GM18511 (cell line): Measurements from ENCODE around the gene BEND4.
"Not testable (repeated sequence)": the region's sequence is repeated elsewhere in the genome, so short reads cannot be mapped to it uniquely, and the experiment has no call there.

Source experiments
- ATAC-seq: cut with Tn5 transposase; IDR thresholded peaks from one replicate; pipeline ENCODE4 v1.9.1; 2021; ENCODE audit warnings: mild to moderate bottlenecking, moderate library complexity; ENCODE audit not compliant: unreplicated experiment

The BEND4 gene

DNA sequence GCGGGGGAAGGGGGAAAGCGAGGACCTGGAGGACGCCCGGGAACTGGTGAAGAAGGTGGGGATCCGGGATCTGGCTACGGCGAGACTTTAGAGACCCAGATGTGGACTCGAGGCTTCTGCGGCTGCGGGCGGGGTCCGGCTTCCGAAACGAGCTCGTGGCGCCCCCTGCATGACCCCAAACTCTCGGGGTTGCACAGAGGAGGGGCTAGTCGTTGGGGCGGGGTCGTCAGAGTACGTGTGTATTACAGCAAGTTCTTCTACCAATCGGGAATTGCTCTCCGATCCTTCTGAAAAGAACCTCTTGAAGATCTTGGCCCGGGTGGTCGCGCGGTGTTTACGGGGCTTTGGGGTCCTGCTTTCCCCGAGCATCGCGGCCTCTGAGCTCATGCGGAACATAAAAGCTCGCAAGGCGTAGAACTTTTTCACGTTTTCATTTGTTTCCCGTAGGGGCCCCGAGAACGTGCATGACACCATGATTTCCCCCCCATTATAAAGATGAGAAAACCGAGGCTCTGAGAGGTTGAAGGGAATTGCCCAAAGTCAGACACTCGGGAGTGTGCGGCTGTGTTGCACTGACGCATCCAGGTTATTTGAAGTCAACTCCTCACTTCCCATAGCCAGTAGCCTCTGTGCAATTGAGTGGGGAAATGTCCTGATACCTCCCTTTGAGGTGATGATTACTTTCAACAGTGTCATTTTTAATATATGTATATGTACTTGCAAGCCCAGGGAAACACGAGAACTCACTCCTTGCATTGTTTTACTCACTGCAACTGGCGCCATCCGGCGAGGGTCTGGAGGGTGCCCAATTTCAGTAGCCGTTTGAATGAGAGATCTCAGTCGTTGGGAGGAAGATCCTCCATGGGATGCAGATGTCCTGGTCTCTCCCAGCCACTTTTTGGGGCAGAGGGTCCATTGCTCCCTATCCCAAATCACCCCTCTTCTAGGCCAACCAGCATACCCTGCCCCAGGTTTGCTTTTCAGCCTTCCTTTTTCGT is at the start of gene BEND4:
TSS of gene BEND4 (minus strand) at position 149 of the 998 bp plus-strand sequence. CDS start 512 bp downstream, outside the sequence.
- ATAC-seq = peak; percentile 36

- no peak for ATAC-seq
Observed at GRCh38 chr4:42197341-42197740, 44.9 kb upstream of the BEND4 start.

DNA sequence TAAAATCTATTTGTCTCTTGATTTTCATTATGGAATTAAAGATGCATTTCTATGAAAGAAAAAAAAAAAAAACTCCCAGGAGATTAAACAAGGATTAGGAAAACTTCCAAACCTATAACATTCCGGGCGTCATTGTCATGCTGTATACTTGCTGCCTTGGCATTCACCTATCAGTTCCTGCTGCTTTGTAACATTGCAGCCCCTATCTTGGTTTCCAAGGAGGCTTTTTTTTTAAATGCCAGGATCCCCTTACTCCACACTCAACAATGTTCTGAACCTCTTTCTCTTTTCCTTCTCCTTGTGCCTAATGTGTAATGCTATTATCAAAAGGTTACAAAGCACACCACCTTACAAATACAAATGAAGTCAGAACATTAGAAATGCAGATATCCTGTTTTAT is 20.5 kb upstream of the BEND4 start:
- no peak for ATAC-seq

DNA sequence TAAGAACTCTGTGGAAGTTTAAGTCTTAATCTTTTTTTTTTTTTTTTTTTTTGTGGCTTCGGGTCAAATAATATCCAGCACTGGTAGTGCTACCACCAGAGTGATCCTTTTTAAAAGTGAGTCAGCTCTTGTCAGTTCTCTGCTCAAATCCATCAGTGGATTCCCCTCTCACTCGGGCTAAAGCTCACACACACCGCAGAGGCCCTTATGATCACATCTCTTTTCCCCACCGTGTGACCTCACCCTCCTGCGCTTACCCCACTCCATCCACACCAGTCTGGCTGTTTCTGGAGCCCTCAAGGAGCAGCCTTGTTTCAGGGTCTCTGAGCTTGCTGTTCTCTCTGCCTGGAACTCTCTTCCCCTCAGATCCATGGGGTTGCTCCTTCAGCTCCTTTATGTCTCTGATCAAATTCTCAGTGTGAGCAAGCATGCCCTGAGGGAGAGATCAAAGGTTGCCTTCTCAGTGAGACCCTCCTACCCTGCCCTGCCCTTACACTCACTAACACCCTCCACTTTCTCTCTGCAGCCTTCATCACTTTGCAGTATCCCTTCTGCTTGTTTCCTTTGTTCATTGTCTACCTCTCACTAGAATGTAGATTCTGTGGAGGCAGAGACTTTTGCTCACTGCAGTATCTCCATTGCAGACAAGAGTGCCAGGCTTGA is 19.8 kb upstream of the BEND4 start:
- ATAC-seq = no peak

DNA sequence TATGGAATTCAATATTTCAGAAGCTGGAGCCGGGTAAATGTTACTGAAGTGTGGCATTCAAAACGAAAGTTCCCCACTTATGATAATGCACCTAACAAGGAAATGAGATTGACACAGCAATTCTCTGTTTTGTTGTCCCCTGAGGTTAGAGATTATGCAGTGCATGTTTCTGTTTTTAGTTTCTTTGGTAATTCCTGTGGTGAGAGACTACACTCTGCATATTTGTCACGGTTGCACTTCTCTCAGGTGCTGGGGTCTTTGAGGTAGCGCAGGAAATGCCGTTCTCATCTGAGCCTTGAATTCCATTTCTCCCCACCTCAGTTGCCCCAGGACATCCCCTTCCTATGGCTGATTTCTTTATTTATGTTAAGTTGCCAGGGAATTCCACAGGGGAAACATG is 15.3 kb upstream of the BEND4 start:
- peak; percentile 100 for ATAC-seq

DNA sequence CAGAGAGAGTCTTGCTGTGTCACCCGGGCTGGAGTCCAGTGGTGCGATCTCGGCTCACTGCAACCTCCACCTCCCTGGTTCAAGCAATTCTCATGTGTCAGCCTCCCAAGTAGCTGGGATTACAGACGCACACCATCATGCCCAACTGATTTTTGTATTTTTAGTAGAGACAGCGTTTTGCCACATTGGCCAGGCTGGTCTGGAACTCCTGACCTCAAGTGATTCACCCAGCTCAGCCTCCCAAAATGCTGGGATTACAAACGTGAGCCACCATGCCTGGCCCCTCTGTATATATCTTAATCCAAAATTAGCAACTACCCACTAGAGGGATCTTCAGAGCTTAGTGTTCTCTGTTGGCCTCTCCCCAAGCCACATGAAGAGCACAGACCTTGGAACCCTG is 13.7 kb upstream of the BEND4 start:
- ATAC-seq = not testable (repeated sequence)

DNA sequence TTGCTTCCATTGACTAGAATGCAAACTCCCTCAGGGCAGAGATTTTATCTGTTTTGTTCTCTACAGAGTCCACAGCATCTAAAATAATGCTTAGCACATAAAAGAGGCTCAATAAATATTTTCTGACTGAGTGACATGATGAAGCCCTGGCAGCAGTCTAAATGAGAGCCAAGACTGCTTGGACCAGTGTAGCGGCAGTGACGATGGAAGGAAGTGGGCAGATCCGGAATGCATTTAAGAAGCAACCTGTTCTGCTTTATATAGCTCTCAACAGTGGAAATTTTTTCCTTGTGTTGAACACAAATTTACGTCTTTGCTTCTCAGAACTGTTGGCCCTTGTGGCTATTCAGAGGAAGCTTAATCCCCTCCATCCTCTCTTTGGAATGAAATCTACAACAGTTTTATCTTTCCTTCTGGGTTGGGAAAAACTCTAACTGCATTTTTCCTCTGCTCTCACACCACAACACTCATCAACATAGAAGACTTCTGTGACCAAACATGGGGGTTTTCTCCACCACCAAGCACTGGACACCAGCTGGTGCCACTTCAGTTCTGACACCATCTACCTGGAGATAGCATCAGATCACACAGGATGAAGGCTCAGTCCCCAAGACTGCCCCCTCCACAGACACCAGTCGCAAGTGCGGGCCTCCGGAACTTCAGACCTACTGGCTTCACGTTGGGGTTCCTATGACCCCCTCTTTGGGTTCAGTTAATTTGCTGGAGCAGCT is 7.0 kb upstream of the BEND4 start:
- no peak for ATAC-seq

DNA sequence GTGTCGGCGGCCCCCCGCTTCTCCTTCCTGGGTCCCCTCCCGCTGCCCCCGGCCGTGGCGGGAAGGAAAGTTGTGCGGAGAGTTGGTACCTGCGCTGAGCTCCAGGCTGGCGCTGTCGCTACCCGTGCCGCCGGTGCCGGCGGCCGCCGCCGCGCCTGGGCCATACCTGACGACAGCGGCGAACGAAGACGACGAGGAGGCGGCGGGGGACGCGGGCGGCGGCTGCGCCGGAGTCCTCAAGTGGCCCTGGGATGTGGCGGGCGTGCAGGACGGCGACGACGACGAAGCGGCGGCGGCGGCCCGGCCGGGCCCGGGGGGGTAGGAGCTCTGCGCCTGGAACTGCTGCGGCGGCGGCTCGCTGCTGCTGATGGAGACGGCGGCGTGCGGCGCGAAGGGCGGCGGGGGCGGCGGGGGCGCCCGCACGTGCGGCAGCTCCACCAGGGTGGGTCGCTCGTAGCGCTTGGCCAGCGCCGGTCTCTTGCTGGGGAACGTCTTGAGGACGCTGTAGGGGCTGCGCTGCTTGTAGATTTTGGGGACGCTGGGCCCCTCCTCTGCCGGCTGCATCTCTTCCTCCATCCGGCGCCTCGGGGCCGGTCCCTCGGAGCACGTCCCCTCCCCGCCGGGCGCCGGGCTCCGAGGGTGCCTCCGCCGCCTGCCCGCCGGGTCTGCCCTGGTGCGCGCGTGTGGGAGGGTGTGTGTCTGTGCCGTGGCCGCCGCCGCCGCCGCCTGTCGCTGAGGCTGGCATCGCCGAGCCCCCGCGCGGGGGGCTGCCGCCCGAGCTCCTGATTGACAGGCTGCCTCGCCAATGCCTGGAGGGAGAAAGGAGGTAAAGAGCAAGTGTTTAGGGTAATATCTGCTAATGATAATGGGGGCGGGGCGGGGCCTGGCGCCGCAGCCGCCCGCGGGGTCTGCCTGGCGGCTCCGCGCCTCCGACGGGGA is 618 bp downstream of the BEND4 start:
- ATAC-seq = peak; percentile 65

DNA sequence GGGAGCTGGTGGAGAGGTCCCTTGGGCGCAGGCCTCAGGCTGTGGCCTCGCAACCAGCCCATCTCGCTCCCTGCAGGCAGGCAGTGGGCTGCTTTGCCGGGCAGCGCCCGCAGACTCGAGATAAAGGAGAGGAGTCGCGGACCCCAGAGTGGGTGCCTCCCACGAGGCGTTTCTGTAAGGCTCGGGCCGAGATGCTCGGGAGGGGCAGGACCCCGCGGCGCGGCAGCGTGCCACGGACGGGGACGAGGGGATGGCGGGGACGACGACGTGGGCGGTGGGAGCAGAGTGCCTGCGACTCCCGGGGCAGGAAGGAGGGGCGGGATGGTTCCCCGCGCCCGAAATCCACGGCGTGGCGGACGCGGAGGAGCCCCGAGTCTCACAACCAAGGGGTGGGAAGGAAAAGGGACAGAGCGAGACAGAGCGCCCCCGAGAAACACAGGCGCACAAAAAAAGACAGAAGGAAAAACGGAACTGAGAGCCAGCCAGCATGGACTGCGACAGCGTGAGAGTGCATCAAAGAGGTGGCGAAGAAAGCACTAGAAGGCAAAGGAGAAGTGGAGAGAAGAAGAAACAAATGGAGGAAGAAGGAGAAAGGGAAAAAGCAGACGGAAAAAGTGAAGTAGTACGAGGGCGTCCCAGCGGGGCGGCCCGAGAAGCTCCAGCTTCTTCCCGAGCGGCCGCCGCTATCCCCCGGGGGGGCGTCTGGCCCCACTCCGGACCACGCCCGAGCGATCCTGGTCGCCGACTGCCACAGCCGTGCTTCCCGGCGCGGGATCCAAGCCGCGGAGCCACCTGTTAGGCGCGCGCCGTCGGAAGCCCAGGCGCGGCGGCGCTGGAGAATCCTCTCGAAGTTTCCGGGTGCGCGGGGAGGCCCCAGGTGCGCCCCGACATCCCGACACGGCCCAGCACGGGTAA is 1.5 kb downstream of the BEND4 start:
- peak; percentile 49 for ATAC-seq

DNA sequence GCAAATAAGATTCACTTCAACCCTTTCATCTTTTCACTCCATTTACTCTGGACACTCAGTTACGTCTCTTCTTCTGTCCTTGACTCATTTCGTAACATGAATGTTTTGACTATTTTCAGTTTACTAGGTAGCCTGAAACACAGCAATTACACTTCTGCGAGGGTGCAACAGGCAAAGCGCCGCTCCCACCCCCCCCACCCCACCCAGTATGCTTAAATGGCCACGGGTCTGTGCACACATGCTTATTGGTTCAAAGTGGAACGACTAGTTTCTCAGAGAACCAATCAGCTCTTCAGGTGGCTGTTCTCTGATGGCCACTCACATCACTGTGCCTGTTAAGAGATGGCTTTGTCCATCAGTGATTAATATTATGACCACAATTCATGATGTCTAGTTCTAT is 3.5 kb downstream of the BEND4 start:
- ATAC-seq = peak; percentile 27

DNA sequence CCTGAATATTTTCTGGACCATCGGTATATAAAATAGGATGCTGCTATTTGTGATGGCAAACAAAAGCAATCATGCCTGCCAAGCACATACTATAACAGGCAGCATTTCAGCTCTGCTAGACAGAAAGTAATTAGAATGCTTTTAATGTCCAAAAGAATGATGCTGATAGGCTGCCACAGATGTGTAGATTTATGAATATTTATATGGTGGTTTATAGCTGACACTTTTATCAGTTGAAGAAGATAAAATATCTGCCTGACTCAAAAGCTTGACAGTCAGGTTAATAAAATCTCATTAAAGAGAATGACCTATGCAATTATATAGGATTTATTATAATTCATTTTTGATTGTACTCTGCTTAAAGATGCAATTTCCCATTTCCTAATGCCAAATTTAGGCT is 4.0 kb downstream of the BEND4 start:
- no peak for ATAC-seq

- no peak for ATAC-seq
Observed at GRCh38 chr4:42144028-42144427, 8.4 kb downstream of the BEND4 start.

GRCh38 chr4:42142591-42142990 is 9.9 kb downstream of the BEND4 start:
- no peak for ATAC-seq

GRCh38 chr4:42136371-42136770 is 16.1 kb downstream of the BEND4 start:
- ATAC-seq = no peak

DNA sequence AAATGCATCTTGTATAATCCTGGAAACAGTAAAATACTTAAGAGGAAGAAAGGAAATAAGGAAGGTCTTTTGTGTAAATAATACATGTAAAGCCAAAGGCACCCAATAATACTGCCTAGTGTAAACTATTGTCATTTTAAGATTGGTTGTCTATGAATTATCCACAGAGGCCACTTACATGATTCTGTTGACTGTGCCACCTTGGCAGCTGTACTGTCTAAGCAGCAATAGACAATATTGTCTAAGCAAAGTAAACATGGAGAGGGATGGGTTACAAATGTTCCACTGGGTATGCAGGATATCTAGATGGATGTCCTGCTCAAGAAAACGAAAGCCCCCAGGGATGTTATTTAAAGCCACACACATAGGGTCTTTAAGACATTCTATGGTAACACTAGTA is 19.4 kb downstream of the BEND4 start:
- ATAC-seq = no peak

DNA sequence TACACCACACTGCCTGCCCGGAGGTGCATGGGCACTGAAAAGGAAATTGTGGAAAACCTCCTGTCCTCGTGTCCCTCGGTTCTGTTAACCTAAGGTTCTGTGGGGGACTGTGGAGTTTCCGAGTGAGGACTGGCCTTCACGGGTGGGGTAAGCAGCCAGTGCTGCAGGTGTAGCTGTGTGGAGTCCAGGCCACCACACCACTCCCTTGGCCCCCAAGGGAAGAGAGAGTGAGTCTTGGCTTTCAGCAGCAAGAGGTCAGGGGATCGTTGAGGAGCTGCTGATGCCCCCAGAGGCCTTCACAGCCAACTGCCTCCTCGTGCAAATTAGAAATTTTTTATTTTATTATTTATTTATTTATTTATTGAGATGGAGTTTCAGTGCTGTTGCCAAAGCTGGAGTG is 20.4 kb downstream of the BEND4 start:
- ATAC-seq = no peak

DNA sequence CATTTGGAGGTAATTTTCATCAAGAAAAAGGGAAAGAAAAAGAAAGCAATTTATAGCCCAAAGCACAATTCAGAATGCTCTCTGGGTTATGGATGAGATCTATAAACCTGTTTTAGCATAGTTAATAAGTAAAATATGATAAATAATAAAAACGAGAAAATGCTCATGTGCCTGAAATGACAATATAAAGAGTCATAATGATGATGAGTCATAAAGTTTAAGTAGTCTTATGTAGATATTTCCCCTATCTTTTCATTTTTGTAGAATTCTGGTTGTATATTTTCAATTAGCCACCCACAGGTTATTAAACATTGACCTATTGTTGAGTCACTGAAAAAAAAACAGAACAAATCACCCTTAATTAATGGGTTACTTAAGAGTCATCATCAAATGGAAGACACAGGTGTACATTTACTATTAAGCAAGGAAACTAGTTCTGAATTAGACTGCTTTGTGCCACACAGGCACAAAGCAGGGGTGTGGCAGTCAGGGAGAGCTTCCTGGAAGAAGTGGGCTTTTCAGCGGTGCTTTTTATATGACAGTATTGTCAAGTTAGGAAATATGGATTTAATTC is 29.3 kb downstream of the BEND4 start:
- ATAC-seq = no peak

DNA sequence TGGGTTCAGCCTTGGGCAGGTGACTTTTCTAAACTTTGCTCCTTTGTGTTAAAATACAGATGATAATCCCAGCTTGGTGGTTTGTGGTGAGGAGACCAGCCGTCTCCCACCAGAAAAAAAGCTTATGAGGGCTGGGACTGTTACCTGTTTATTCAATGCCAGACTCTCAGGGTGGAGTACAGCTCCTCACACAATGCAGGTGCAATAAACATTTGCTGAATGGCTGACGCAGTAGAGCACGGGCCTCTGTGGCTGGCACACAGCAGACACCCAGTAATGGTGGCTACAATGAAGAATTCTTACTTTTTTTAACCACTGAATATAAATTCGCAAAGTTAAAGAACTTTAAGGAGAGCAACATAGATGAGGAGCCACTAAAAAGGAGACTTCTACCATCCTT is 30.2 kb downstream of the BEND4 start:
- ATAC-seq = no peak

- ATAC-seq = no peak
Observed at GRCh38 chr4:42119886-42120285, 32.6 kb downstream of the BEND4 start.
